ENCODE data around the gene CNTN5. TPM values are rescaled to one million over a fixed set of nuclear protein-coding genes. Genes with fewer than 3 reads are reported as not detected.
"Not testable (repeated sequence)": the region's sequence is repeated elsewhere in the genome, so short reads cannot be mapped to it uniquely, and the experiment has no call there.

Gene CNTN5
- total RNA-seq, 1 donor from 2014 or later = 0.24 TPM

GRCh38 chr11:99268886-99269285 is 248.1 kb downstream of the CNTN5 start:
- DNase-seq (no peak), ATAC-seq (no peak)
- H3K27me3 ChIP-seq (ENCODE audit: low read depth) = no peaks in the 10 kb centered on the region
- no peaks in the 10 kb centered on the region for H3K9me3 ChIP-seq
- intact Hi-C loops (cut with DNase I) = no loop called here
- no peaks in the 10 kb centered on the region for H3K36me3 ChIP-seq
- H3K4me1 ChIP-seq = no peaks in the 10 kb centered on the region
- H3K27ac ChIP-seq = no peak overlapping the region
- TF ChIP-seq CTCF (IDR thresholded peaks at IDR 0.05) = no peak
- no peak overlapping the region for H3K4me3 ChIP-seq

- no peak for TF ChIP-seq CTCF (IDR thresholded peaks at IDR 0.05)
- Histone ChIP-seq H3K27ac (no peak overlapping the region), H3K4me3 (no peak overlapping the region), H3K27me3 (ENCODE audit: low read depth) (no peaks in the 10 kb centered on the region), H3K36me3 (no peaks in the 10 kb centered on the region), H3K4me1 (no peaks in the 10 kb centered on the region), H3K9me3 (no peaks in the 10 kb centered on the region)
- ATAC-seq (no peak), DNase-seq (no peak)
- intact Hi-C loops (cut with DNase I) = no loop called here
Observed at GRCh38 chr11:99271527-99271926, 250.8 kb downstream of the CNTN5 start.

GRCh38 chr11:99275521-99275920 is 254.8 kb downstream of the CNTN5 start:
- no peak for ATAC-seq
- Histone ChIP-seq H3K27me3 (ENCODE audit: low read depth) (no peaks in the 10 kb centered on the region), H3K27ac (no peak overlapping the region), H3K9me3 (no peaks in the 10 kb centered on the region), H3K4me3 (no peak overlapping the region), H3K36me3 (no peaks in the 10 kb centered on the region), H3K4me1 (no peaks in the 10 kb centered on the region)
- intact Hi-C loops (cut with DNase I) = no loop called here
- TF ChIP-seq CTCF (IDR thresholded peaks at IDR 0.05) = no peak
- no peak for DNase-seq

- Histone ChIP-seq H3K4me3 (no peak overlapping the region), H3K27ac (no peak overlapping the region), H3K9me3 (no peaks in the 10 kb centered on the region), H3K27me3 (ENCODE audit: low read depth) (no peaks in the 10 kb centered on the region), H3K4me1 (no peaks in the 10 kb centered on the region), H3K36me3 (no peaks in the 10 kb centered on the region)
- no peak for TF ChIP-seq CTCF (IDR thresholded peaks at IDR 0.05)
- no peak for DNase-seq
- ATAC-seq = no peak
- intact Hi-C loops (cut with DNase I) = no loop called here
Observed at GRCh38 chr11:99277281-99277680, 256.5 kb downstream of the CNTN5 start.

GRCh38 chr11:99279266-99279665 is 258.5 kb downstream of the CNTN5 start:
- ATAC-seq (no peak), DNase-seq (no peak)
- Histone ChIP-seq H3K27me3 (ENCODE audit: low read depth) (no peaks in the 10 kb centered on the region), H3K9me3 (no peaks in the 10 kb centered on the region), H3K4me3 (no peak overlapping the region), H3K27ac (no peak overlapping the region), H3K36me3 (no peaks in the 10 kb centered on the region), H3K4me1 (no peaks in the 10 kb centered on the region)
- intact Hi-C loops (cut with DNase I) = no loop called here
- no peak for TF ChIP-seq CTCF (IDR thresholded peaks at IDR 0.05)

GRCh38 chr11:99281331-99281730 is 260.6 kb downstream of the CNTN5 start:
- no peak for DNase-seq
- Histone ChIP-seq H3K4me1 (no peaks in the 10 kb centered on the region), H3K9me3 (no peaks in the 10 kb centered on the region), H3K27ac (no peak overlapping the region), H3K4me3 (no peak overlapping the region), H3K27me3 (ENCODE audit: low read depth) (no peaks in the 10 kb centered on the region), H3K36me3 (no peaks in the 10 kb centered on the region)
- TF ChIP-seq CTCF (IDR thresholded peaks at IDR 0.05) = no peak
- ATAC-seq = no peak
- intact Hi-C loops (cut with DNase I) = no loop called here

GRCh38 chr11:99297925-99298324 is 277.2 kb downstream of the CNTN5 start:
- H3K27ac ChIP-seq, H3K4me1 ChIP-seq, H3K36me3 ChIP-seq: not testable (repeated sequence)

More at GRCh38 chr11:99297925-99298324, 277.2 kb downstream of the CNTN5 start:
- H3K9me3 ChIP-seq; DNase-seq; H3K27me3 ChIP-seq (ENCODE audit: low read depth); ATAC-seq; intact Hi-C loops (cut with DNase I); H3K4me3 ChIP-seq: not testable (repeated sequence)

Data from lower lobe of right lung (tissue), 2 donors.